ENCODE results near the gene OR10G2. TPM values are rescaled to one million over a fixed set of nuclear protein-coding genes. Genes with fewer than 3 reads are reported as not detected.

The OR10G2 gene
- total RNA-seq, 1 donor from 2014 or later = not detected

GRCh38 chr14:21589317-21589716, 45.4 kb downstream of the OR10G2 start:
- intact Hi-C loops (cut with micrococcal nuclease) = no loop called here

Other genes starting within 250 kb of the OR10G2 start
- 135 and 141 TPM in 2 replicates for gene CHD8, start 178.8 kb downstream of the OR10G2 start, total RNA-seq
- 35.4 and 35.6 TPM in 2 replicates for gene RAB2B, start 158.0 kb downstream of the OR10G2 start, total RNA-seq
- 84.3 and 96.9 TPM in 2 replicates for gene TOX4, start 157.7 kb downstream of the OR10G2 start, total RNA-seq
- 72.8 and 74.0 TPM in 2 replicates for gene METTL3, start 123.6 kb downstream of the OR10G2 start, total RNA-seq
- gene SALL2, start 108.6 kb downstream of the OR10G2 start, total RNA-seq = 1.2 and 1.4 TPM in 2 replicates
- gene OR10G3, start 54.9 kb downstream of the OR10G2 start, total RNA-seq = not detected in 2 replicates
- not detected in 2 replicates for gene OR4E2, start 18.9 kb upstream of the OR10G2 start, total RNA-seq
- gene OR4E1, start 38.9 kb upstream of the OR10G2 start, total RNA-seq = 0.05 TPM in 1 of 2 replicates, not detected in the other